Activated CD4-positive, CD25-positive, alpha-beta regulatory T cell (primary cell): ENCODE measurements around the gene HPCAL4.

Experiments
- DNase-seq, 4 experiments: peaks; one replicate each; lab custom pipeline; 2025; lab: John Stamatoyannopoulos, UW

Gene HPCAL4

DNA sequence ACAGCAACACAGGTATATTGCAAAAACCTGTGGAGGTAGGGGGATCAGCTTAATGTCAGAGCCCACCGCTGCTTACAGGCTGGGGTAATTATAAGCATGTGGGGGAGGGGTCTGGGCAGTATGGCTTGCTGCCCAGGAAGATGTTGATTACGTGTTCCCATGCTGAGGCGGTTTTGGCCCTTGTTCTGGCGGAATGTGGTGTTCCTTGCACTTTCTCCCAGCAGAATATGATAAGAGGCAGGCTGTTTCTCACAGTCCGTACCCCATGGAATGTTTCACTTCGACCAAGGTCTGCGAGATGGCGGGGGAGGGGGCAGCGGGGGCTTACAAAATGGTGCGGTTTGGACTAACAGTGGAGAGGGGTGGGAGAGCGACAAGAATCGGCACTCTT lies 9.8 kb upstream of the HPCAL4 start:
- no peak for DNase-seq

DNA sequence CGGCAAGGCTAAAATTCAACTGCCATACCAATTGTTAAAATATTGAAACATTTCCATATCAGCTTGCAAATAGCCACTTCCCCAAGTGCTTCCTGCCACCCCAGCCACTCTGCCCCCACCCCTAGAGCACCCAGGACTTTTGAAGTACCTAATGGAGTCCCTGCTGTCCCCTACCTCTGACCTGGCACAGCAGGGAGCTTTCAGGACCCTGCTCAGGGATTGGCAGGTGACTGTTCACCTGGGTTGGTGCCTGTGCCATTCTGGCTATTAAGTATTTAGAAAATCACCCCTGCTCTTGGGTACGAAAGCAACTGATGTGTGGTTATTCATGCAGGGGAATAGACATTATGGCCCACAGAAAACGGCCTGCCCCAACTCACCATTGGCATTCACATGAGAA lies 9.1 kb upstream of the HPCAL4 start:
- no peak for DNase-seq

DNA sequence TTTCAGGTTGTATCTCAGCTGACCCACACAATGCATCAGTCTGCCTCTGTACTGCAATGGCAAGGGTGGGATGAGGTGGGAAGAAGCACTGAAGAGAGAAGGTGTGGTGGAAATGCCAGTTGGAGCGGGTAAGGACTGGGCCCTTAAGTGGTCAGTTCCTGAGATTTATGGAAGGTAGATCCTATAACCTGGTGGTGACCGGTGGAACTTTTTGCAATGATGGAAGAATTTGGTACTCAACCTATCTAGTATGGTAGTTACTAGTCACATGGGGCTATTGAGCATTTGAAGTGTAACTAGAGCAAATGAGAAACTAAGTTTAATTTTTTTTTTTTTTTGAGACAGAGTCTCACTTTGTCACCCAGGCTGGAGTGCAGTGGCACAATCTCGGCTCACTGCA lies 8.2 kb upstream of the HPCAL4 start:
- no peak for DNase-seq

DNA sequence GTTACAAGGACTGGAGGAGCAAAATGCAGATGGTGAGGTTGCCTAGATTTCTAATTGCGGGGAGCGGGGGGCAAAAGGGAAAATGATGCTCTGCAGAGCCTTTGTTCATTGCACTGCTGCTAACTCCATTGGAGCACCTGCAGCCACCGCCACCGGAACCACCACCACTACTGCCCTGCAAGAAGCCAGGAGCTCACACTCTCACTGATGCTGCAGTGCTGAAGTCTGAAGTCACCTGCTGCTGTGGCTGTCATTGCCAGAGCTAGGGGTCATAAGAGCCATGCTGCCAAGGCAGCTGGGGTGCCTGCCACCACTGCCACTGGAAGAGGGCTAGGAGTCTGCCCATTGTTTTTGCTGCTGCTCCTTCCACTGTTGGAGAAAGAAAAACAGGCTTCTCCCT lies 7.3 kb upstream of the HPCAL4 start:
- DNase-seq, result no peak

DNA sequence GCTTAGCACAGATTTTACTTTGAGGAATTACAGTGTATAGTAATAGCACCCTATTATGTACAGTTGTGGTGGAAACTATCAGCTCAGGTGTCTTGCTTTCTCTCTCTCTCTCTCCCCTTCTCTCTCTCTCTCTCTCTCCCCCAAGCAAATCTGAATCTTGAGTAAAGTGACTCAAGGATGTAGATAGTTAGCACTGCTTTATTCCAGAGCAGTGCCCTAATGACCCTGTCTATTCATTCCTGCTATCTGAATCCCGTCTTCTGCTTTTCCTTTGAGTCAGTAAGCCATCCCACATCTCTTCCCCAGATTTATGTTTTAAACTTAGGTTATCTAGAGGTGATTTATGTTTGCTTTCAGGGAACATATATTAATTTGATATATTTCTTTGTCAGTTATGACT lies 5.2 kb upstream of the HPCAL4 start:
- no peak for DNase-seq

DNA sequence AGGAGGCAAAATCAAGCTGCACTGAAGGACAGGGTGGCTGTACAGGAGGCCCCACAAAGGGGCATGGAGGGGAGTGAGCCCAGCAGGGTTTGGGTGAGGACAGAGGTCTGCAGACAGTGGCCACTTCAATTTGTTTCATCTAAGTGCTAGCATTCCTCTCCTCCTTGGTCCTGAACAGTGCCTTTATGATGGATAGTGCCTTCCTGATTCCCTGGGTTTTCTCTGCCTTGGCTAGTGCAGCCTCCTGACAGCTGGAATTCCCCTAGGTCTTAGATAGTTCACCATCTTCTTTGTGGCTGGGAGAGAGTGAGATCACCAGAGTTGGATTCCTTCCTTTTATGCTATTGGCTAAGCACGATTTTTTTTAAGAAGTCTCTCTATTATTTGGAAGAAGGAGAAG lies 3.8 kb upstream of the HPCAL4 start:
- DNase-seq, result no peak

DNA sequence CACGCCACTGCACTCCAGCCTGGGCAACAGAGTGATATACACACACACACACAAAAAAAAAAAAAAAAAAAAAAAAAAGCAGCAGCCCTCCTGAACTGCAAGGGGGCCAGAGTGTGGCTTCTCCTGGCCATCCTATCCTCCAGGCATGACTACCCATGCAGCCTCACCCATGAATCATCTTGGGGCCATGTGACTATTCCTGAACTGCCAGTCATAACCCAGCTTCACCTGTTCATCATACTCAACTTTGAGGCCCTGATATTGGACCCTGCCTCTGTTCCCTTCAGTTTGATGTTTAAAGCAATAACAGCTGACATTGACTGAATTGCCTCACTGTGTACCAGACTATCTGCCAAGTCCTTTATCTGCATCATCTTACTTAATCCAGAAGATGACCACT lies 2.8 kb upstream of the HPCAL4 start:
- no peak for DNase-seq

DNA sequence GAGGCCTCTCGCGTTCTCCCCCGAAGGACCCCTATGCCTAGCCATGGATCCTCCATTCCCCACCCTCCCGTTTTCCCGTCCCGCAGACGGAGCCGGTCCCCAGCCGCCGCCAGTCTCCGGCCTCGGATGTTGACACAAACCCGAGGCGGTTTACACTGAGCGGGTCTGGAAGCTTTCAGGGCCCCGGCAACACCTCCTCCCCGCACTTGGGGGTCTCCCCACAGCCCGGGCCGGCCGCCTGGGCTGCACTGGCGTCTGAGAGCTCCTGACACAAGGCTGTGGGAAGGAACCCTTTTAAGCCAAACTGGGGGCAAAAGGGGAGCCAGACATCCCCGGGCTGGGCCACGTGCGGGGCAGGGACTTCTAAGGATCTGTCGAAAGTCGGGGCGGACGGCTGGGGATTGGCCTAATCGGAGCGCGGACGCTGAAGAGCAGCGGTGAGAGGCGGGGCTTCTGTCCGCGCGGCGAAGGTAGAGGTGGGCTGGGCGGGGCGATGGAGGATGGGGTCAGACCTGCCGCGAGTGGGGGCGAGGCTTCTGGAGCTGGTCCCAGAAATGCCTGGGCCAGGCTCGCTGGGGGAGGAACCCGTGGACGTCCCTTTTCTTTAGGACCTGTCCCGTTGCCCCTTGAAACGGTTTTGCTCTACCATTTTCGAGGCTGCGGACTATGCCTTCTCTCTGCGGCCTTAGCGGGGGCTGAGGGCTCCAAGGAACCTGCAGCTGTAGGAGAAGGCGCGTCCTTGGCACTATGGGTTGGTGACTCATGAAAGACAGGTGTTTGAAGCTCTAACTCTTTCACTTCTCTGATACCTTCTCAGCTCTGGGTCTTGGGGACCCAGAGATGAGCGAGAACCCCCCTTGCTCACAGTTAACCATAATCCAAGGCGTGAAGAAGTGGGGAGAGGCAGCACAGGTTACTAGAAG lies 1.2 kb upstream of the HPCAL4 start:
- DNase-seq, result no peak

DNA sequence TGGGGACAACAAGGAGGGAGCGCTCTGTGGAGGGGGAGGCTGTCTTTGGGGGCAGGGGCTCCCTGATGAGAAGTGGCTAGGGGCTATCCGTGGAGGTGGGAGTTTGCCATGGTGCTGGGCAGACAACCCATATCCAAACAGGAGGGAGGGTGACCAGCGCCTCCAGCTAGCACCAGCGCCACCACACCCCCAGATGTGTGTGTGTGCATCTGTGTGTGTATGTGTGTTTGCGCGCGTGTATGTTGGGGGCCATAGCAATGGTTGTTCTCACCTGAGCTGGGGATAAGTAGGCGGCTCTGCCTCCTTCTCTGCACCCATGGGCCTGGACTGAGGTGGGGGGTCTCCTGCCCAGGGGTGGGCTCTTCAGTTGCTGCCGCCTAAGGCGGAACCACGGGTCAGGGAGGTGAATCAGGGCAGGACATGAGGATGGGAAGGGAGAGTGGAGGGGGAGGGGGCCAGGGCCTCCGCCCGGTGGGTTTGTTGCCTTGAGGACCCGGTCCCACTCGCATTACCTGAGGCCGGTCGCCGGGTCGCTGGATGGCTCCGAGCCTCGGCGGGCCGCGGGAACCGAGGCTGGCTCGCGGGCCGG lies 345 bp downstream of the HPCAL4 start:
- no peak for DNase-seq

DNA sequence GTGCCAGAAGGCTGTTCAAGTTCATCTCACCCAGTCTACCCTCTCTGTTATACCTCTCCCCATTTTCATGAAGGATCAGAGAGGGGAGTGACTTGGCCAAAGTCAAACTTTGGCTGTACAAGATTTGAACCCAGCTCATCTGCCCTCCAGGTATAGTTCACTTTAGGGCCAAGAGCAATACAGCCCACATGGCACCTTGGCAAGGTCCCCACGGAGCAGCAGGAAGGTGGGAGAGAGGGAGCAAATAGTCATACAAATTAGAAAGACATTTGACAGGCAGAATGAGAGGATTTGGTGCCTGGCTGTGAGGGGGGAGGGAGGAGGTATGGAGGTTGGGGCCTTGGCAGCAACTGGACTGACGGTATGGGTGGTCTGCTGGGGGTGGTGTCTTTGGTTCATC lies 1.0 kb downstream of the HPCAL4 start:
- no peak for DNase-seq

DNA sequence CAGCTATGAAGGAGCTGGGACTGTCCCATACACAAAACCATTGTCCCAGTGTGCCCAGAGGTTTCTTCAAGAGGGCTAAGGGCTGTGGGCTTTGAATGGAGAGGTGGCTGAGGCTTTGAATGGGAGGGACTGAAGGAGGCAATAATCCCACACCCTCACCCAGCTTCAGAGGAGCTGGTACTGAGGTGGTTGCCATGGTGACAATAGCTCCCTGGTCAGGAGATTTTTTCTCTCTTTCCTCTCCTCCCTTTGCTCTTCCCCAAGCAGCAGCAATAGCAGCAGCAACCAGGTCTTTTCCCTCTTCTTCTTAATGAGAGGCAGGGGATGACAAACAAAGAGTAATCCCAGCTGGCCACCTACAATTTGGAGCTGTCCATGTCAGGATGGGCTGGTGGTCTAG lies 1.6 kb downstream of the HPCAL4 start:
- DNase-seq, result no peak

DNA sequence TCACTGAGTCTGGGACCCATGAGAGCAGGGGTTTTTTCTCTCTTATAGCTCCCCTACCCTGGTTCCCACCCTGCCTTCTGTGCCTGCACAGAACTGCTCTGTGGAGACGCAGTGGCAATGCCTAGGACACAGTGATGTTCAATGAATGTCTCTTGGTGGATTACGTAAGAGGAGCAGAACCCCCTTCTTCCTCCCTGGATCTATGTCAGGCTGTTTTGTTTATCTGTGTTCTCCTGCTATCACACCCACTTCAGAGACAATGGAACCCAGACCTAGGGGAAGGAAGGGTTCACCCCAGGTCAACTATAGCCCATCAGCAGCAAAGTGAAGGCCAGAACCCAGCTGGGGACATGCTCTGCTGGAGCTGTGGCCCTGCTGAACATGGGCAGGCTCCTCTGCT lies 2.0 kb downstream of the HPCAL4 start:
- no peak for DNase-seq

DNA sequence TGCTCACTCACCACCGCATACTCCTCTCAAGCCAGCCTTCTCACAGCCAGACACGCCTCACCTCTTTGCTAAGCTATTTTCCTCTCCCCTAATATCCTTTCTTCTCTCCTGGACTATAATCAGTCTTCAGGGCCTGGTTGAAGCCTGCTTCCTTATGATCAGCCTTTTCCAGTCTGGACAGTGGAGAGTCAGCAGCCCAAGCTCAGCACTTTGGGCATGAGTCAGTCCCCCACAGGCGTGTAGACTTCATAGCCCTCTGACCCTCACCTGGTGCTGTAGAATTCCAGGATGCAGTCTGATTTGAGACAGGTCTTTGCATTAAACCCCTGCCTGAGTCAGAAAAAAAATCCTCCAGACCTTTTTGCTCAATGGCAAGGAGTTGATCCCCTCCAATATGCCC lies 2.5 kb downstream of the HPCAL4 start:
- DNase-seq, result no peak

DNA sequence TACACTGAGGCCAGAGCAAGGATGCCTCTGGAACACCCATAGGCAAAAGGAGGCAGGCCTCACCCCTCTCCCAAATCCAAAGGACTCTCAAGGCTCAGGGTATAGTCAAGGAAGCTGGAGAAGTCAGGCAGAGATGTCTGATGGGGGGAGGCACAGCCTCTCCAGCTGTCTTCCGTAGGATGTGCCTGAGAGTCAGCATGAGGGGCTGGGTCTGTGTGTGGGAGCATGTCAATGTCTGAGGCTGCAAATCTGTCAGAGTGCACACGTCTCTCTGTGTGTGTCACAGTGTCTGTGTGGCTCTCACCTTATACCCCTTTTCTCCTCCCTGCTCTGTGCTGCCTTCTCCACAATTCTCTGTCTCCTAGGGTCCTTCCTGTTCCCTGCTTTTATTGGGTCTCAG lies 4.0 kb downstream of the HPCAL4 start:
- DNase-seq, result no peak

DNA sequence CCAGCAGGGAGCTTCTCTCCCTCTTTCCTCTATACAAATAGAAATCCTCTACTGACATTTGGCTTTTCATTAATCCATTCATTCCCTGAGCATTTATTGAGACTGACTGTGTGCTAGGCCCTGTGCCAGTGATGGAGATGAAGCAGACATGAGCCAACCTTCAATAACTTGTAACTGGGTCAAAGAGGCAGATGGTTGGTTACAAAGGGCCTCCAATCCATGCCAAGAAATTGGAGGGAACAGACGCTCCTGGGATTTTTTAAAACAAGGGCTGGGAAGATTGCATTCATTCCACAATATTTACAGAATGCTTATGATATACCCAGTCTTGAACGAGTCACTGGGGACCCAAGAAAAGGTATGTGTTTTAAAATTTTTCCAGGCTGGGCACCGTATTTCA lies 6.2 kb downstream of the HPCAL4 start:
- DNase-seq, result no peak

DNA sequence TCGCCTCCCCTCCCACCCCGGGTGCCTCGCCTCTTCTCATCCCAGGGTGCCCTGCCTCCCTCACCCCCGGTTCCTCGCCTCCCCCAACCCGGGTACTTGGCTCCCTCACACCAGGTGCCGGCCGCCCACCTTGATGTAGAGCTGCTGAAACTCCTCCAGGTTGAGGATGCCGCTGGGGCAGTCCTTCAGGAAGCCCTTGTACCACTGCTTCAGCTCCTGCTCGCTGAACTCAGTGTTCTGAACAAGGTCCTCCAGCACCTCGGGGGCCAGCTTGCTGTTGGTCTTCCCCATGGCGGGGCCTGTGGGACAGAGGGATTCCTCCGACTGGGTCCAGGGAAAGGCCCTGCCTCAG lies 6.9 kb downstream of the HPCAL4 start:
- DNase-seq, result no peak

DNA sequence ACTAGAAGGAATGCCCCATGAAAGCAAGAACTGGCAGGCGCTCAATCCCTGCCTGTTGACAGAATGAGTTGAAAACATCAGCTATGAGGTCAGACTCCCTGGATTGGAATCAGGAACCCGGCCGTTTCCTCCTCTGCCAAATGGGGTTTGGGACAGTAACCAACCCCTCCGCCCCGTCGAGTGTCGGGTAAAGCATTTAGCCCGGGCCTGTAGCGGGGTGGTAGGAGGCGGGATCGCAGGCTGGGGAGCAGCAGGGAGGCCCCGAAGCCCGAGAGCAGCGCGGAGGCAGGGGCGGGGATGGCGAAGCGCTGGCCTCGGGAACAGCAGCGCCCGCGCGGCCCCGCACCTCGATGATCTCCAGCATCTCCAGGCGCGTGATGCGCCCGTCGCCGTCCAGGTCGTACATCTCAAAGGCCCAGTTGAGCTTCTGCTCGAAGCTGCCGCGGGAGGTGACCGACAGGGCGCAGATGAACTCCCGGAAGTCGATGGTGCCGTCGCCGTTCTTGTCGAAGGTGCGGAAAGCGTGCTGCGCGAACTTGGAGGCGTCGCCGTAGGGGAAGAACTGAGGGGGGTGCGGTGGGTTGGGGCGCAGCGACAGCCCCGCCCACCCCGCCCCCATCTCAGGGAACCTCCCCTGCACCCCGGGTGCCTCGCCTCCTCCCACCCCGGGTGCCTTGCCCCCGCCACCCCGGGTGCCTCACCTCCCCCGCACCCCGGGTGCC lies 7.5 kb downstream of the HPCAL4 start:
- peak in 2 of 4 experiments; percentile 35 to 40 for DNase-seq

DNA sequence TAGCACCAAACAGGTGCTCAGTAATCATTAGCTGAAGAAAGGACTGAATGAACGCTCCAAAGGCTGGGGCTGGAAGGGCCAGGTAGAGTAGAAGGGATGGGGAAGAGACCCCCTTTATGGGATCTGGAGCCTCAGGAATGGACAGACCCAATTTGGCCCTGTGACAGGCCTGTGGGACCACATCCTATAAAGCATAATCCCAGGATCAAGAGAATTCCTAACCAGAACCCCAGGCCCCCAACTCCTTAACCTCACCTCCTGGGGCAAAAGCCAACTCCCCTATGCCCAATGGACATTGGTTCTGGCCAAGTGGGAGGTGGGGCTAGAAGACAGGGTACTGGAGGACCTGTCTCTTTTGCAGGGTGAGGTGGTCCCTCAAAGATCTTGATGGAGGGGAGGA lies 9.2 kb downstream of the HPCAL4 start:
- no peak for DNase-seq

DNA sequence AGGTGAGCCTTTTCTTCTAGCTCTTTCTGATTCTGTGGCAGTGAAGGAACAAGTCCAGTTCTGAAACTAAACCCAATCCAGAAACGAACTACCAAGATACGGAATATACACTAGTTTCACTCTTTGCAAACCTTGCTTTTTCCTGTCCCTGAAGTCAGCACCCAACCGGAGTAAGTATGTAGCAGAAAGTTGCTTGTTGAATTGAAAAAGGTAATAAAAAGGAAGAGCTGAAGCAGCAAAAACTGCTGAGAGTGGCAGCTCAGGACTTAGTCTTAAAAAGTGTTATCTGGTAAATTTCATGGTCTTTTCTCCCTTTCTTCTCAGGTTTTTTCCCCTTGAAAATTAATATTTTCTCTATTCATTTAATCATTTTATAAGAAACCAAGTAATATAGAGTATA lies 9.9 kb downstream of the HPCAL4 start:
- no peak for DNase-seq

DNA sequence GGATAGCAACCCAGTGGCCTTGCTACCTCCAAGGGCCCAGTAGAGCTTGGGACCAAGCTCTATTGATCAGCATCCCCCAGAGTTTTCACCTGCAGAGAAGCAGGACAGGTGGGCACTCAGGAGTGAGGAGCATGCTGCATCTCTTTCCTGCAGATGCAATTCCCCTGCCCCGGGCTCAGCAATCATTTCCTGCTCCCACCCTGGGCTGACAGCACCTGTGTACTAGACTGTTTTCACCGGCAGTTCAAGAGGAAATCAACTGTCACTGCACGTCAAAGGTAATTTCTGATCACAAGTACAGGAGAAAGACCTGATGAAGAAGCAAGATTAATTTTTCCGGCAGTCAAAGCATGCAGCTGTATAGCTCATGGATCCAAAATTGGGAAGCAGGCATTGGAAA lies 10.5 kb downstream of the HPCAL4 start:
- DNase-seq, result no peak

DNA sequence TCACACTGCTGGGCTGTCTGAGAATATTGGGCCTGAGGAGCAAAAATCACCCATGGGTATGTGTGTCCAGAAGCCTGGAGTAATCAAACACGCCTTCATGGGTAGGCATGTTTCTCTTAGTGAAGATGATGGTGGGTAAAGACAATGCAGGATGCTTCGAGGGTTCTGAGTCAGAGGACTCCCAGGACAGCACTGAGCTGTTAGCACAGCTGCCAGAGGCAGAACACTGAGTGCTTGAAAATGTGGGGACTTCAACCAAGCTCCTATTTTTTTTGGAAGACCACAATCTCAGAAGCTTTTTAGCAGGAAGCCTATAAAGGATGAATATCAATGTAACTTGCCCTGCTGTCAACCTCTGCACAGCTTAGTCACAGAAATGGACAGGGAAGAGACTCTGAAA lies 11.4 kb downstream of the HPCAL4 start:
- no peak for DNase-seq

DNA sequence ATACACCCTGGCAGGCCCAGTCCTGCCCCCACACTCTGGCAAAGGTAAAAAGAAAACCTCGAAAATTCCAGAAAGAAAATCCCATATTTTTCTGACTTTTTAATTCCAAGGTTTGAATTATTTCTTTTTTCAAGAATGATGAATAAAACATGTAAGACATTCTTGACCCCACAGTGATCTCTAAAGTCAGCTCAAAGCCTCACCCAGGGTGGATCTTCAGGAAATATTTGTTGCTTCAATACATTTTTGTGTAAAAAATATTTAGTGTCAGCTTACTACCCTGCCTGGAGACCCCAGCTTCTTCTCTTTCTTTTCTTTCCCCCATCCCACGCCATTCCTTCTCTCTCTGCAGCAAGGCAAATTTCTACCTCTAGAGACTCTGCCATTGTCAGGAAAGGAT lies 12.3 kb downstream of the HPCAL4 start:
- DNase-seq, result no peak

DNA sequence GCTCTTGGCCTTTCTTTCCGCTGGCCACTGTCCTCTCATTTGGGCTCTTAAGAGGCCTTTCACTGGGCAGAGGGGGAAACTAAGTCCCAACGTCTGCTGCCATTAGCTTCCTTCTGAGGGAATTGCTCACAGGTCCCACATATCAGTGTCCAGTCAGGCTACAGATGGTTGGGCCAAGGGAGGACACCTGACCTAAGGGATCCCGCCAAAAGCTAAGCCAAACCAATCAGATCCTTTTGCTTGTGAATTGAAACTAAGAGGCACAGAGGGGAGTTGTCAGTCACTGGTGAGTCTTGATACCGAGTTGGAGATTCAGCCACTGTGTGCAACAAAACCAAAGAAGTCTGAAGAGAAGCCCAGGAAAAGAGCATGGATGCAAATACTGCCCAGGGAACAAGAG lies 13.6 kb downstream of the HPCAL4 start:
- no peak for DNase-seq
